ENCODE results near the gene SLC22A1. TPM values are rescaled to one million over a fixed set of nuclear protein-coding genes. Genes with fewer than 3 reads are reported as not detected.

SLC22A1 gene
- total and polyA plus RNA-seq, 11 donors = 0.10 to 1.4 (median 0.32) TPM; not detected in 4

DNA sequence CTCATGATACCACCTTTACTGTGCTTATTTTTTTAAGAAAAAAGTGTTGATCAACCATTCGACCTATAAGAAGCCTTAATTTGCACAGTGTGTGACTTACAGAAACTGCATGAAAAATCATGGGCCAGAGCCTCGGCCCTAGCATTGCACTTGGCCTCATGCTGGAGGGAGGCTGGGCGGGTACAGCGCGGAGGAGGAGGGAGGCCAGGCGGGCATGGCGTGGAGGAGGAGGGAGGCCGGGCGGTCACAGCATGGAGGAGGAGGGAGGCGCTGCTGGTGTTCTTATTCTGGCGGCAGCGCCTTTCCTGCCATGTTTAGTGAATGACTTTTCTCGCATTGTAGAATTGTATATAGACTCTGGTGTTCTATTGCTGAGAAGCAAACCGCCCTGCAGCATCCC is 15.6 kb upstream of the SLC22A1 start:
- 93 to 99% (median 96%) methylated on average over 14 of the region's 14 CpGs for WGBS, 4 donors

DNA sequence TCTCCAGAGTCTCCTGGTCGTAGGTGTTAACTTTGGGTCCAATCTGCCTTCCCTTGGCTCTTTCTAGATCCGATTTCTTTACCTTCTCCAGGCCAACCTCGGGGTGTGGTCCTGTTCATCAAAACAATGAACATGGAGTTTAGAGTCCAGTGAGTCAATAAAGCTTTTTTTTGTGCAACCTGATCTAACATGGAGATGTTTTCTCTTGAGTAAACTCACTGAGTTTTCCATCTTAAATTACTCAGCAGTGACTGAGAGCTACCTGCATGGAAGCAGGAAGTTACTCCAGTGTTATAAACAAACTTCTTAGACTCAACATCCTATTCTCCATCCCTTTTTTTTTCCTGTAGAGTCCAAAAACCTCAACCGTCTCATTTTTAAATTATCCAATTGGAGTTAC is 14.9 kb upstream of the SLC22A1 start:
- ATAC-seq (no peak), DNase-seq (no peak)
- intact Hi-C loops (cut with DNase I) = loop anchor here in 1 of 10 donors (10.0 kb wide), 1 partner anchor 242 kb away; no protein-coding TSS in a partner anchor
- Histone ChIP-seq H3K27me3 (no peaks in the 10 kb centered on the region), H3K36me3 (peaks cover 2 to 67% (median 47%) of the 10 kb centered on the region in 9 donors), H3K4me3 (no peak overlapping the region), H3K4me1 (peaks cover 0 to 5% (median 0%) of the 10 kb centered on the region in 12 donors), H3K27ac (no peak overlapping the region), H3K9me3 (no peaks in the 10 kb centered on the region)
- WGBS, 4 donors = 92 to 96% (median 94%) methylated on average over 4 of the region's 4 CpGs
- TF ChIP-seq, protein P1, sequence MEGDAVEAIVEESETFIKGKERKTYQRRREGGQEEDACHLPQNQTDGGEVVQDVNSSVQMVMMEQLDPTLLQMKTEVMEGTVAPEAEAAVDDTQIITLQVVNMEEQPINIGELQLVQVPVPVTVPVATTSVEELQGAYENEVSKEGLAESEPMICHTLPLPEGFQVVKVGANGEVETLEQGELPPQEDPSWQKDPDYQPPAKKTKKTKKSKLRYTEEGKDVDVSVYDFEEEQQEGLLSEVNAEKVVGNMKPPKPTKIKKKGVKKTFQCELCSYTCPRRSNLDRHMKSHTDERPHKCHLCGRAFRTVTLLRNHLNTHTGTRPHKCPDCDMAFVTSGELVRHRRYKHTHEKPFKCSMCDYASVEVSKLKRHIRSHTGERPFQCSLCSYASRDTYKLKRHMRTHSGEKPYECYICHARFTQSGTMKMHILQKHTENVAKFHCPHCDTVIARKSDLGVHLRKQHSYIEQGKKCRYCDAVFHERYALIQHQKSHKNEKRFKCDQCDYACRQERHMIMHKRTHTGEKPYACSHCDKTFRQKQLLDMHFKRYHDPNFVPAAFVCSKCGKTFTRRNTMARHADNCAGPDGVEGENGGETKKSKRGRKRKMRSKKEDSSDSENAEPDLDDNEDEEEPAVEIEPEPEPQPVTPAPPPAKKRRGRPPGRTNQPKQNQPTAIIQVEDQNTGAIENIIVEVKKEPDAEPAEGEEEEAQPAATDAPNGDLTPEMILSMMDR (IDR thresholded peaks at IDR 0.05) = no peak
- TF ChIP-seq POLR2A (IDR thresholded peaks at IDR 0.05) = no peak

More for the DNA sequence above, 15.6 kb upstream of the SLC22A1 start:
- H3K27ac ChIP-seq = no peak overlapping the region
- H3K27me3 ChIP-seq = no peaks in the 10 kb centered on the region
- ATAC-seq (no peak), DNase-seq (no peak)
- H3K4me1 ChIP-seq = peaks cover 0 to 6% (median 0%) of the 10 kb centered on the region in 12 donors
- intact Hi-C loops (cut with DNase I) = loop anchor here in 1 of 10 donors (10.0 kb wide), 1 partner anchor 241 kb away; no protein-coding TSS in a partner anchor
- TF ChIP-seq POLR2A (IDR thresholded peaks at IDR 0.05) = no peak
- TF ChIP-seq, protein P1 (IDR thresholded peaks at IDR 0.05) = no peak
- no peak overlapping the region for H3K4me3 ChIP-seq
- H3K9me3 ChIP-seq = no peaks in the 10 kb centered on the region
- peaks cover 2 to 73% (median 47%) of the 10 kb centered on the region in 9 donors for H3K36me3 ChIP-seq

DNA sequence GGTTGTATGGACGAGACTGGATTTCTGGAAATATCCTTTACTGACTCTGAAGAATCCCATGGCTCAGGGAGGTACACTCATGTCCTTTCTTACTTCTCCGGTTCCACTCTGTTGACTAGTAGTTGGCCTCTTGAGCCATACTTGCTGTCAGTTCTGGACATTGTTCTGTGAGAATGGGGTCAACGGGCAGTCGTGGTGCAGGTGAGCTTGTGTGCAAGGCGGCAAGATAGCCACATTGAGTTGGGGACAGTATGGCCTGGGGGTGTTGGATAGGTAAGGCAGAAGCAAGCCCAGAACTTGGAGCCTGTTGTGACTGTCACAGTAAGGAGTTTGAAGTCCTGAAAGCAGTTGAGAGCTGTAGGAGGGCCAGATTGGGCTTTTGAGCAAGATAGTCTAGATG is 13.5 kb upstream of the SLC22A1 start:
- intact Hi-C loops (cut with DNase I) = loop anchor here in 1 of 10 donors (10.0 kb wide), 1 partner anchor 243 kb away; no protein-coding TSS in a partner anchor
- no peak for ATAC-seq

DNA sequence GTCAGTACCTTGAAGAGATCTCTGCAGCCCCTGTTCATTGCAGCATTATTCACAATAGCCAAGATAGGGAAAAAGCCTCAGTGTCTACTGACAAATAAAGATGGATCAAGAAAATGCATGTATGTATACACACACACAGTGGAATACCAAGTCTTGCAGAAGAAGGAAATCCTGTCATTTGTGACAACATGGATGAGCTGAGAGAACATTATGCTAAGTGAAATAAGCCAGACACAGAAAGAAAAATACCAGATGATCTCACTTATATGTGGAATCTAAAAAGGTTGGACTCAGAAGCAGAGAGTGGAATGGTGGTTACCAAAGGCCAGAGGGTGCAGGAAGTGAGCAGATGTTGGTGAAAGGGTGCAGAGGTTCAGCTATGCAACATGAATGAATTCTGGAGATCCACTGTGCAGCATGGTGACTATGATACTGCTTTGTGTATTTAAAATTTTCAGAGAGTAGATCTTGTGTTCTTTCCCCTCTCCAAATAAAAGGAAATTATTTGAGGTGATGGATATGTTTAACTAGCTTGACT is 11.0 kb upstream of the SLC22A1 start:
- DNase-seq (no peak), ATAC-seq (no peak)
- H3K27me3 ChIP-seq = no peaks in the 10 kb centered on the region
- TF ChIP-seq, protein P1 (IDR thresholded peaks at IDR 0.05) = no peak
- TF ChIP-seq POLR2A (IDR thresholded peaks at IDR 0.05) = no peak
- no peak overlapping the region for H3K4me3 ChIP-seq
- peaks cover 0 to 5% (median 0%) of the 10 kb centered on the region in 12 donors for H3K4me1 ChIP-seq
- no peaks in the 10 kb centered on the region for H3K9me3 ChIP-seq
- no peak overlapping the region for H3K27ac ChIP-seq
- intact Hi-C loops (cut with DNase I) = no loop called here
- H3K36me3 ChIP-seq = peaks cover 0 to 27% (median 9%) of the 10 kb centered on the region in 9 donors

More for the DNA sequence above, 13.5 kb upstream of the SLC22A1 start:
- peaks cover 0 to 5% (median 0%) of the 10 kb centered on the region in 12 donors for H3K4me1 ChIP-seq
- no peaks in the 10 kb centered on the region for H3K27me3 ChIP-seq
- no peaks in the 10 kb centered on the region for H3K9me3 ChIP-seq
- no peak overlapping the region for H3K4me3 ChIP-seq
- no peak for DNase-seq
- TF ChIP-seq, protein P1 (IDR thresholded peaks at IDR 0.05) = no peak
- TF ChIP-seq POLR2A (IDR thresholded peaks at IDR 0.05) = no peak
- no peak overlapping the region for H3K27ac ChIP-seq
- peaks cover 2 to 53% (median 34%) of the 10 kb centered on the region in 9 donors for H3K36me3 ChIP-seq
- WGBS, 4 donors = 95 to 97% (median 96%) methylated on average over 5 of the region's 5 CpGs
